HEK293 (cell line): ENCODE data around the gene RPS6KA4.

Experiments
- KLF8 ChIP-seq: fragments of 450-650 bp; formaldehyde crosslinking; IDR thresholded peaks from 2 replicates; pipeline ENCODE4 v1.5.1; 2016; ENCODE audit warnings: missing biosample characterization, missing genetic modification characterization
- KLF9 ChIP-seq: fragments of 450-650 bp; formaldehyde crosslinking; IDR thresholded peaks from 2 replicates; pipeline ENCODE4 v1.5.1; 2016; ENCODE audit warnings: missing biosample characterization, missing genetic modification characterization, low read depth
- YY1 ChIP-seq: fragments of 450-650 bp; formaldehyde crosslinking; IDR thresholded peaks from 2 replicates; pipeline ENCODE4 v1.5.1; 2018; ENCODE audit warnings: missing biosample characterization, missing genetic modification characterization
- ZNF510 ChIP-seq: fragments of 450-650 bp; formaldehyde crosslinking; IDR thresholded peaks from 2 replicates; pipeline ENCODE4 v1.5.1; 2018; ENCODE audit warnings: mild to moderate bottlenecking, missing genetic modification characterization, missing biosample characterization; ENCODE audit not compliant: insufficient replicate concordance
- ZNF600 ChIP-seq: fragments of 450-650 bp; formaldehyde crosslinking; IDR thresholded peaks from 2 replicates; pipeline ENCODE4 v1.5.1; 2016; ENCODE audit warnings: missing biosample characterization, missing genetic modification characterization

DNA sequence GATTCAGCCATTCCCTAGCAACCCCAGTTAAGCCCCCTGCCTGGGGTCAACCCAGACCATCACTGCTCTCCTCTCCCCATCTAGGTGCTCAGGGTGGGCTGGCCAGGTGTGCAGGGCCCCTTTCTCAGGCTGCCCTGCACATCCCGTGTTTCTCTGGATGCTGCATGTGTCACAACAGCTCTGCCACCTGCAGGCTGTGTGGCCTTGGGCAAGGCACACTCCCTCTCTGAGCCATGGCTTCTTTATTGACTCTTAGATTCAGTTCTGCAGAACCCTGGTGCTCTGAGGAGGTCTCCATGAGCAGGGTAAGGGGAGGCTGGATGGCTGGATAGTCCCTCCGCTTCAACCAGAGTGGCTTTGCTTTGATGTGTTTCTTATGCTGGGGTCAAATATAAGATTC, 24.6 kb downstream of the RPS6KA4 start:
- TF ChIP-seq ZNF510: no peak
- no peak for TF ChIP-seq YY1 (tag by site-specific recombination)
- no peak for TF ChIP-seq ZNF600 (tag by site-specific recombination)
- TF ChIP-seq KLF9 (tag by site-specific recombination): no peak
- TF ChIP-seq KLF8: no peak
